HG02870 (cell line): ENCODE results near the gene ZFYVE28.

Experiments used
- ATAC-seq: cut with Tn5 transposase; IDR thresholded peaks from one replicate; pipeline ENCODE4 v1.9.1; 2021; ENCODE audit warnings: mild to moderate bottlenecking, moderate library complexity; ENCODE audit not compliant: unreplicated experiment

The ZFYVE28 gene

GRCh38 chr4:2412534-2412884 is 5.9 kb downstream of the ZFYVE28 start:
- no peak for ATAC-seq

GRCh38 chr4:2411786-2412510 is 6.5 kb downstream of the ZFYVE28 start:
- ATAC-seq = no peak

GRCh38 chr4:2409381-2409783 is 9.1 kb downstream of the ZFYVE28 start:
- no peak for ATAC-seq

DNA sequence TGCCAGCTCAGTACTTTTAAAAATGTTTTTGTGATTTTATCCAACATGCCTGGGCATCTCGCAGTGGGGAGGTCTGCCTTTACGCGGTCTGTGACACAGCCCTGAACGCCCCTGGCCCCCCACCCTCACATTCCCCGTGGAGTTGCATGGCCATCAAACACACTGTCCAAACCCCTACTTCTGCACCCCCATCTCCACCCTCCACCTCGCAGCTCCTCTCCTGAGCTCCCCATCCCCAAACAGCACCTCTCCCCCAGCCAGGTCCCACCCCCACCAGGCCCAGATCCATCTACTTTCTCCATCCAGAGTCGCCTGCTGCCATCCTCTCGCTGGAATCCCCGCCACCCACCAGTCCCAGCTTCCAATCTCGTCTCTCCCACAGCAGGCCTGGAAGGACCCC is 9.5 kb downstream of the ZFYVE28 start:
- no peak for ATAC-seq

DNA sequence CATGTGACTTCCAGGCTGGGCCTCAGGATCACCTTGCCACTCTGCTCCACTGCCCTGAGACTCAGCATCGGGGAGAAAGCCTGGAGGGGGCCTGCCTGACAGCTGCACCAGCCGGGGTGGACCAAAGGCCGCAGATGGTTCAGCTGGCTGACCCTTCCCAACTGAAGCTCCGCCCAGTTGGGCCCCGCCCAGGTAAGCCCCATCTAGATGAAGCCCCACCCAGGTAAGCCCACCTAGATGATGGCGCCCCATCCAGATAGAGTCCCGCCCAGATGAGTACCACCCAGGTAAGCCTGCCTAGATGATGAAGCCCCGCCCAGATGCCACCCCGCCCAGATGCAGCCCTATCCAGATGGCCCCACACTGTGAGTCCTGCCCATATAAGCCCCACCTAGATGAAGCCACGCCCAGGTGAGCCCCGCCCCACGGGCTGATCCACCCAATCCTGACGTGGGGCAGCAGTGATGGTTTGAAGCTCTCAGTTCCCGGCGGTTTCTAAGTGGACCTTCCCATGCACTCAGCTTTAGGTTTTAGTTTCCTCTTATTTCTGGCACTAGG is 10.0 kb downstream of the ZFYVE28 start:
- no peak for ATAC-seq

GRCh38 chr4:2407991-2408342 is 10.5 kb downstream of the ZFYVE28 start:
- ATAC-seq = no peak

DNA sequence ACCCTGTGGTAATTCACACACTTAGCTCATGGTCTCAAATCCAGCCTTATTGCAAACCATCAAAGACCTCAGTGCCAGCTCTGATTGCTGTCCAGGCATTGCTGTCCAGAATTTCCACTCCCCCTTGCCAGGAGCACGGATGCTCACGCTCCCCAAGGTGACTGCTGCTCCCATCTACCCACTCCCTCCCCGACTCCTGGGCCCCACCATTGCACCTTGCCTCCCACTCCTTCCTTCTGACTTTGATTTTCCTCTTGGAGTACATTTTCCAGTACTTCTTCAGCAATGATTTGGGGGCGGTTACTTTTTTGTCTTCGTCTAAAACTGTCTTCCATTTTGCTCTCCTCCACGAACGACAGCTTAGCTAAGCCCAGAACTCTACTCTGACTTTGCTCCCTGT is 11.5 kb downstream of the ZFYVE28 start:
- no peak for ATAC-seq

DNA sequence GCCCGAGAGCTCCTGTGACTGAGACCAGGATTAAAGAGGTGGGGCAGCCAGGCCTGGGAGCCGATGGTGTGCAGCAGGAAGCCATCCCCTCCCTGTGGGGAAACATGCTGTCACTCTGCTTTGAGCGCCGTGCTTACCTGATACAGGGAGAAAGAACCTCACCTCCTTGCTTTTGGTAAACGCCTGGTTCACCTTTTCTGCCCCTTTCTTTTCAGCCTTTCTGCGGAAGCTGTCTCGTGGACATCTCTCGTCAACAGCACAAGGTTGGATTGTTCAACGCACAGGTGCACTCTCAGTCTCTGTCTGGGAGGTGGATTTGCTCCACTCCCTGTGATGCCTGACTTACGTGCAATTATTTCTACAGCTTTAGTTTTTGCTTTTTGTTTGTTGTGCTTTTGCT is 12.0 kb downstream of the ZFYVE28 start:
- ATAC-seq = no peak

DNA sequence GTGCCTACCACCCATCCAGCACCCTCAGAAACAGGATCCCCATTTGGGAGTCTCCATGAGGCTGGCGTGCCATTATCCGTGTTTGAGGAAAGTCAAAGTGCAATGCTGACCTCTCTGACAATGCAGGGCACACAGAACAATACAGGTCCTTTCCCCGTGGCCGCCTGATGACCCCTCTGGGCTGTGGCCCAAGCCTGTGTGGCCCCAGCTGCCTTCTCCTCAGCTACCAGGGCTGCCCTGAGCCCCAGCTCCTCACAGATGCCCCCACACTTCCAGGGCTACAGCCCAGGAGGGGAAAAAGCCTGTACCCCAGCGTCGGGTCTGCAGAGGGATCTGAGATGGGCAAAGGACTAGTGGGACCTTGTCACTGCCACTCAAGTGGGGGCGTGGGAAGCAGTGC is 15.5 kb downstream of the ZFYVE28 start:
- no peak for ATAC-seq

DNA sequence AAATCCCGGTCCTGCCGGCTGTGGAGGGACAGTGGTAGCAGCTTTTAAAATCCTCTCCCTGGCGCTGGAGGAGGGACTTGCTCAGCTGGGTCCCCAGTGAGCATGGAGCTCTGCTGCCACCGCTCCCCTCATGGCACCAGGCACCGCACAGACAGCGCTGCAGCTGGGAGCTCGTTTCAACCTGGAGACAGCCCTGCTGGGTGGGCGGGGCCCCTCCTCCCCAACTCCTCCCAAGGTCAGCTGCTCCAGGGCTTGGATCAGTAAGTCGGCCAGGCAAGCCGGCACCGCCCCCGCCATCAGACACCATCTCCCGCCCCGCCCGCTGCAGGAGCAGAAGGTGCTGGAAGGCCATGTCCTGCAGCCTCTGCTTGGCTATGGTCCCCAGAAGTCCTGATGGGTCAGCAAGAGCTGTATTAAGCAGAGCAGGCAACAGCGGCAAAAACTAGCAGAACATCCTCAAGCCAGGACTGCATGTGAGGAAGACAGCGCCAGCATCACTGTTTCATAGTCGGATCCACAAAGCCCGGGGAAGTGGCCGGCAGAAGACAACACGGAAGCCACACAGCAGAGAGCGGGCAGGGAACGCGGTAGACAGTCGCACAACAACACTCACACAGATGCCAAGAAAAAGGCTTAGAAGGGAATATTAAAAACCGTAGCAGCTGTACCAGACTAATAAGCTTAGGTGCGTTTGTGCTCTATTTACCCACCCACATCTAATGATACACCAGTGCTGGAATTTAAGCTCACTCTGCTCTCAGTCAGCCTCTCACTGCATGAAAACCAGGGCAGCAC is 16.2 kb downstream of the ZFYVE28 start:
- no peak for ATAC-seq

DNA sequence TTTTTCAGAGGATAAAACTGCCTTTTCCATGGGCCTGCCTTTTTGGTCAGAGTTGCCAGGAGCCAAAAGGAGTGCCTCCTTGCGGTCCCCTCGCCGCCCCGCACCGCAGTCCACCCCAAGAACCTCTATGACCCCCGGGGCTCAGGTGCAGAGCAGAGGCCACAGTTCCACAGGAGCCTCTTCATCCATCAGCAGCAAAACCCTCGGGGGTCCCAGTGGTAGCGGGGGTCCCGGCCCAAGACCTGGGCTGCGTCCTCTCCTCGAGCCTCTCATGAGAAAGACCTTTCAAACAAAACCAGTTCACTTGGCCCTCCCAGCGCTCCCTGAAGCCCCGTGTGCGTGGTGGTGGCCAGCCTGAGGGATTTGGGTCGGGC is 16.8 kb downstream of the ZFYVE28 start:
- ATAC-seq = no peak

DNA sequence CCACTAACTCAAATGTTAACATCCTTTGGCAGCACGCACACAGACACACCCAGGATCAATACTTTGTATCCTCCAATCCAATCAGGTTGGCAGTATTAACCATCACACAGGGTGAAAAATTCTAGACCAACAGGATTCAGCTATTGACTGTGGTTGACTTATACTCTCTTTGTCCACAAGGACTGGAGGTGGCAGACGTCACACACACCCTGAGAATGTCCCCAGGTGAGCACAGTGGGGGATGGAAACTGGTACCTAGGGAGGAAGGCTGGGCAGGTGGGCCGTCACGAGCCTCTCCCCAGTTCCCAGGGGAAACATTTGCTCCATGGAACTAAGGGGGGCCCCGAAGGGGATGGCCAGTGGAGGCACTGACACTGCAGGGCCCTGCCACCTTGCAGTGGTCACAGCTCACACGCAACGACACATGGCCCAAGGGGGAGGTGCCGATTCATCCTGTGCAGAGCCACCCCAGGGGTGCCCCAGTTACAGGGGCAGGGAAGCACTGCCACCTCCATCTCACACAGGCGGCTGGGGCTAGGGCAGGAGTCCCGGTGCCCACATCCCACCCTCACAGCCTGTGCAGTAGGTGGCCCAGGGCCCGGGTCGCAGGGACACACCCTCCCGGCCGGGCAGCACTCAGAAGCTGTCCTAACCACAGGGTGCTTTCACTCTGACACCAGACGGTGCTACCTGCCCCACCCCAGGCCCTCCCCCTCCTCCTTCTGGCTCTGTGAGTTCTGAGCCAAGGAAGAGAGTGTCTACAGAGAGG is 17.4 kb downstream of the ZFYVE28 start:
- no peak for ATAC-seq

GRCh38 chr4:2399631-2400190 is 18.7 kb downstream of the ZFYVE28 start:
- no peak for ATAC-seq

- no peak for ATAC-seq
Observed at GRCh38 chr4:2399216-2399615, 19.2 kb downstream of the ZFYVE28 start.

GRCh38 chr4:2397596-2398379 is 20.7 kb downstream of the ZFYVE28 start:
- no peak for ATAC-seq

- ATAC-seq = no peak
Observed at GRCh38 chr4:2396781-2397368, 21.6 kb downstream of the ZFYVE28 start.

DNA sequence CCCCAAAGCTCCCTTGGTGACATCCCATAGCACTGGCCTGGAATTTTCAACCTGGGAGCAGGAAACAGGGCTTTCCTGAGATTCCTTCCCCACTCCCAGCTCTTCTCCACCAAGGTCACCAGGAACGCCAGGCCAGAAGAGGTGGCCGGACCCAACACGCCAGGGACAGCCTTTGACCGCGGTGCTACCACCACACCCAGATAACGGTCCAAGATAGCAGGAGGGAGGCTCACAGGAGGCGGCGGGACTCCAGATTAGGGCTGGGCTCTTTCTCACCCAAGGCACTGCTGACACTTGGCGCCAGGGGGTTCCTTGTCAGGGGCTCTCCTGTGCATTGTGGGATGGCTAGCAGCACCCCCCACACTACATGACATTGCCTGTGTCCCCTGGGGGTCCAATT is 22.9 kb downstream of the ZFYVE28 start:
- no peak for ATAC-seq

- no peak for ATAC-seq
Observed at GRCh38 chr4:2395038-2395437, 23.4 kb downstream of the ZFYVE28 start.

GRCh38 chr4:2394528-2394927 is 23.9 kb downstream of the ZFYVE28 start:
- no peak for ATAC-seq
